Upper lobe of right lung (tissue), 1 donor: ENCODE measurements around the gene RIPOR3. TPM values are rescaled to one million over a fixed set of nuclear protein-coding genes. Genes with fewer than 3 reads are reported as not detected.

ENCODE experiments used
- ATAC-seq: fragments of 200-7000 bp; cut with Tn5 transposase; one replicate; pipeline ENCODE4 v1.9.1; 2020; ENCODE audit warnings: mild to moderate bottlenecking, moderate library complexity
- DNase-seq: peaks from one replicate; pipeline ENCODE4 v3.0.0-alpha.2; 2020
- H3K27ac ChIP-seq: fragments of 200-600 bp; one replicate; pipeline ENCODE4 v1.8.0; 2022
- H3K27me3 ChIP-seq: fragments of 200-600 bp; one replicate; pipeline ENCODE4 v1.8.0; 2022; ENCODE audit warnings: mild to moderate bottlenecking
- H3K36me3 ChIP-seq: fragments of 200-600 bp; one replicate; pipeline ENCODE4 v1.8.0; 2022
- H3K4me1 ChIP-seq: fragments of 200-600 bp; one replicate; pipeline ENCODE4 v1.8.0; 2022
- H3K4me3 ChIP-seq: fragments of 200-600 bp; one replicate; pipeline ENCODE4 v1.8.0; 2022; ENCODE audit warnings: mild to moderate bottlenecking
- H3K9me3 ChIP-seq: fragments of 200-600 bp; one replicate; pipeline ENCODE4 v1.8.0; 2022
- CTCF ChIP-seq: fragments of 200-600 bp; IDR thresholded peaks from one replicate; pipeline ENCODE4 v1.8.0; 2022; ENCODE audit warnings: antibody characterized with exemption
- intact Hi-C: fragments of 100-400 bp; cut with DNase I; formaldehyde crosslinking; loops from one replicate; pipeline ENCODE4 v1.11.0; 2022
- total RNA-seq: library from RNA; stranded (reverse); fragmentation: NEBNext Ultra II Directional; extraction: Animal tissue kit (Norgen Biotek cat#: 25700); gene quantifications from one replicate; pipeline ENCODE4 v1.2.1, GENCODE V29; 2021
- donor health status: DM: no; HTN: yes; CAD: no; lungs with severe emphysema.

RIPOR3 gene
- total RNA-seq, 1 donor from 2014 or later, result 6.8 TPM

GRCh38 chr20:50728981-50729874, 37.9 kb upstream of the RIPOR3 start:
- no peaks in the 10 kb centered on the region for H3K36me3 ChIP-seq
- TF ChIP-seq CTCF, result no peak
- ATAC-seq (no peak), DNase-seq (no peak)
- intact Hi-C loops, result no loop called here
- peak overlapping the region; percentile 66 for H3K27ac ChIP-seq
- no peaks in the 10 kb centered on the region for H3K27me3 ChIP-seq
- H3K9me3 ChIP-seq, result no peaks in the 10 kb centered on the region
- H3K4me1 ChIP-seq, result peaks cover 21% of the 10 kb centered on the region
- no peak overlapping the region for H3K4me3 ChIP-seq

- peak overlapping the region; percentile 66 for H3K27ac ChIP-seq
- no peak for TF ChIP-seq CTCF
- ATAC-seq, result no peak
- peaks cover 21% of the 10 kb centered on the region for H3K4me1 ChIP-seq
- intact Hi-C loops, result no loop called here
- DNase-seq, result no peak
- H3K27me3 ChIP-seq, result no peaks in the 10 kb centered on the region
- no peaks in the 10 kb centered on the region for H3K9me3 ChIP-seq
- no peak overlapping the region for H3K4me3 ChIP-seq
- H3K36me3 ChIP-seq, result no peaks in the 10 kb centered on the region
Observed at GRCh38 chr20:50728486-50728980, 37.2 kb upstream of the RIPOR3 start.

- ATAC-seq, result no peak
- Histone ChIP-seq H3K4me1 (peaks cover 21% of the 10 kb centered on the region), H3K9me3 (no peaks in the 10 kb centered on the region), H3K27ac (peak overlapping the region; percentile 66), H3K27me3 (no peaks in the 10 kb centered on the region), H3K4me3 (no peak overlapping the region), H3K36me3 (no peaks in the 10 kb centered on the region)
- intact Hi-C loops, result no loop called here
- no peak for DNase-seq
- no peak for TF ChIP-seq CTCF
Observed at GRCh38 chr20:50727792-50728485, 36.6 kb upstream of the RIPOR3 start.

- intact Hi-C loops, result no loop called here
- ATAC-seq (no peak), DNase-seq (no peak)
- Histone ChIP-seq H3K9me3 (no peaks in the 10 kb centered on the region), H3K4me1 (peaks cover 17% of the 10 kb centered on the region), H3K36me3 (no peaks in the 10 kb centered on the region), H3K27me3 (no peaks in the 10 kb centered on the region), H3K4me3 (no peak overlapping the region), H3K27ac (peak overlapping the region; percentile 53)
- no peak for TF ChIP-seq CTCF
Observed at GRCh38 chr20:50726955-50727791, 35.8 kb upstream of the RIPOR3 start.

- no peak for DNase-seq
- no peak for TF ChIP-seq CTCF
- H3K9me3 ChIP-seq, result no peaks in the 10 kb centered on the region
Observed at GRCh38 chr20:50725724-50726005, 34.3 kb upstream of the RIPOR3 start.

More at GRCh38 chr20:50725724-50726005, 34.3 kb upstream of the RIPOR3 start:
- Histone ChIP-seq H3K4me1 (peaks cover 14% of the 10 kb centered on the region), H3K36me3 (no peaks in the 10 kb centered on the region), H3K27ac (no peak overlapping the region), H3K27me3 (no peaks in the 10 kb centered on the region), H3K4me3 (no peak overlapping the region)
- ATAC-seq, result no peak
- intact Hi-C loops, result no loop called here
